Measurements from ENCODE around the gene LIPC.

Gene LIPC

GRCh38 chr15:58515807-58516206 lies 84.0 kb downstream of the LIPC start:
- H3K27ac ChIP-seq (ENCODE audit: low read depth, low read length), result no peak overlapping the region
- no peaks in the 10 kb centered on the region for H3K79me2 ChIP-seq (ENCODE audit: insufficient read depth, low read length)
- no peak overlapping the region for H3K4me2 ChIP-seq (ENCODE audit: low read depth, low read length, poor library complexity, severe bottlenecking)
- no peak overlapping the region for H3K4me3 ChIP-seq (ENCODE audit: insufficient read depth, low read length, poor library complexity, severe bottlenecking)
- no peak overlapping the region for H2AFZ ChIP-seq (ENCODE audit: low read depth, low read length, severe bottlenecking)
- no peaks in the 10 kb centered on the region for H3F3A ChIP-seq (ENCODE audit: insufficient read depth)
- no peaks in the 10 kb centered on the region for H3K27me3 ChIP-seq (ENCODE audit: low read length)
- H3K9ac ChIP-seq (ENCODE audit: low read length), result no peak overlapping the region
- TF ChIP-seq EZH2phosphoT487 (conservative IDR thresholded peaks at IDR 0.05; ENCODE audit: low read length) (no peak), CTCF (IDR thresholded peaks at IDR 0.05; ENCODE audit: insufficient read depth, low read length, poor library complexity, severe bottlenecking) (no peak)
- no peaks in the 10 kb centered on the region for H3K9me3 ChIP-seq (ENCODE audit: insufficient read depth, low read length)
- no peaks in the 10 kb centered on the region for H3K9me2 ChIP-seq (replicated peaks; ENCODE audit: insufficient read depth, low read length)
- H3K36me3 ChIP-seq (ENCODE audit: low read length), result no peaks in the 10 kb centered on the region
- no peaks in the 10 kb centered on the region for H4K20me1 ChIP-seq (ENCODE audit: low read depth, low read length)

- Histone ChIP-seq H3K4me3 (ENCODE audit: insufficient read depth, low read length, poor library complexity, severe bottlenecking) (no peak overlapping the region), H2AFZ (ENCODE audit: low read depth, low read length, severe bottlenecking) (no peak overlapping the region), H3F3A (ENCODE audit: insufficient read depth) (no peaks in the 10 kb centered on the region), H3K9me2 (replicated peaks; ENCODE audit: insufficient read depth, low read length) (no peaks in the 10 kb centered on the region), H4K20me1 (ENCODE audit: low read depth, low read length) (no peaks in the 10 kb centered on the region), H3K9ac (ENCODE audit: low read length) (no peak overlapping the region), H3K4me2 (ENCODE audit: low read depth, low read length, poor library complexity, severe bottlenecking) (no peak overlapping the region), H3K9me3 (ENCODE audit: insufficient read depth, low read length) (no peaks in the 10 kb centered on the region), H3K27me3 (ENCODE audit: low read length) (no peaks in the 10 kb centered on the region), H3K79me2 (ENCODE audit: insufficient read depth, low read length) (no peaks in the 10 kb centered on the region), H3K36me3 (ENCODE audit: low read length) (no peaks in the 10 kb centered on the region), H3K27ac (ENCODE audit: low read depth, low read length) (no peak overlapping the region)
- TF ChIP-seq CTCF (IDR thresholded peaks at IDR 0.05; ENCODE audit: insufficient read depth, low read length, poor library complexity, severe bottlenecking) (no peak), EZH2phosphoT487 (conservative IDR thresholded peaks at IDR 0.05; ENCODE audit: low read length) (no peak)
Measured at GRCh38 chr15:58517252-58517681, 85.5 kb downstream of the LIPC start.

- no peaks in the 10 kb centered on the region for H3K27me3 ChIP-seq (ENCODE audit: low read length)
- no peak overlapping the region for H3K4me3 ChIP-seq (ENCODE audit: insufficient read depth, low read length, poor library complexity, severe bottlenecking)
- H3K4me2 ChIP-seq (ENCODE audit: low read depth, low read length, poor library complexity, severe bottlenecking), result no peak overlapping the region
- no peaks in the 10 kb centered on the region for H3K9me2 ChIP-seq (replicated peaks; ENCODE audit: insufficient read depth, low read length)
- no peak overlapping the region for H3K27ac ChIP-seq (ENCODE audit: low read depth, low read length)
- H3K79me2 ChIP-seq (ENCODE audit: insufficient read depth, low read length), result no peaks in the 10 kb centered on the region
- H3K36me3 ChIP-seq (ENCODE audit: low read length), result no peaks in the 10 kb centered on the region
- H3K9ac ChIP-seq (ENCODE audit: low read length), result no peak overlapping the region
- no peak overlapping the region for H2AFZ ChIP-seq (ENCODE audit: low read depth, low read length, severe bottlenecking)
- H3K9me3 ChIP-seq (ENCODE audit: insufficient read depth, low read length), result no peaks in the 10 kb centered on the region
- no peaks in the 10 kb centered on the region for H3F3A ChIP-seq (ENCODE audit: insufficient read depth)
- no peak for TF ChIP-seq EZH2phosphoT487 (conservative IDR thresholded peaks at IDR 0.05; ENCODE audit: low read length)
- no peak for TF ChIP-seq CTCF (IDR thresholded peaks at IDR 0.05; ENCODE audit: insufficient read depth, low read length, poor library complexity, severe bottlenecking)
- H4K20me1 ChIP-seq (ENCODE audit: low read depth, low read length), result no peaks in the 10 kb centered on the region
Measured at GRCh38 chr15:58517682-58518525, 86.1 kb downstream of the LIPC start.
